ENCODE measurements around the gene AMELX. TPM values are rescaled to one million over a fixed set of nuclear protein-coding genes. Genes with fewer than 3 reads are reported as not detected.

The AMELX gene
- polyA plus RNA-seq (2012; ENCODE audit: missing spikeins): not detected

GRCh38 chrX:11293113-11293512, at the start of gene AMELX:
TSS of gene AMELX (plus strand) at chrX:11293413. CDS start at chrX:11294789, 1,376 bp downstream.
- DNase-seq (ENCODE audit: insufficient read length): no peak
- no peak for FAIRE-seq
- TF ChIP-seq TAF1 (IDR thresholded peaks at IDR 0.05; ENCODE audit: borderline replicate concordance, low read depth, low read length): no peak
- no peak for TF ChIP-seq POLR2AphosphoS5 (IDR thresholded peaks at IDR 0.05; ENCODE audit: low read depth, low read length)
- TF ChIP-seq POLR2A (IDR thresholded peaks at IDR 0.05; ENCODE audit: low read depth, low read length): no peak

DNA sequence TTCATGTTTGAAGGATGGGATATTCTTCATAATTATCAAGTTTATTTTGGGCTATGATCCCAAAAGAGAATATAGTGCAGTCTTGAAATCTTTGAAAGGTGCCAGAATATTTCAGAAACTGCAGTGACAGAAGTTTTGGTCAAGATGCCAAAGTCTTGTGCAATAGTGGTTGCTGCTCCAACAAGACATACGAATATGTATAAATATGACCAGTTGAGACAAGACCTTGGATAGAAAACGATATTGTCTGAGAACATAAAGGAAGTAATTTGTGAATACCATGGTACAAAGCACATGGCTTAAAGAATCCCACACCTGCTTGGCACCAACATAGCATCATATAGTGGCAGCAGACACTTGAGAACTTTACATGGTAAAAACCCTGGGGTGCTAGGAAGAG, 48.6 kb upstream of the AMELX start:
- TF ChIP-seq TAF1 (IDR thresholded peaks at IDR 0.05; ENCODE audit: borderline replicate concordance, low read depth, low read length) (no peak), POLR2AphosphoS5 (IDR thresholded peaks at IDR 0.05; ENCODE audit: low read depth, low read length) (no peak), POLR2A (IDR thresholded peaks at IDR 0.05; ENCODE audit: low read depth, low read length) (no peak)
- DNase-seq (ENCODE audit: insufficient read length) (no peak), FAIRE-seq (no peak)

GRCh38 chrX:11254417-11255109, 38.6 kb upstream of the AMELX start:
- DNase-seq (ENCODE audit: insufficient read length) (no peak), FAIRE-seq (no peak)
- no peak for TF ChIP-seq POLR2AphosphoS5 (IDR thresholded peaks at IDR 0.05; ENCODE audit: low read depth, low read length)
- TF ChIP-seq TAF1 (IDR thresholded peaks at IDR 0.05; ENCODE audit: borderline replicate concordance, low read depth, low read length): no peak
- TF ChIP-seq POLR2A (IDR thresholded peaks at IDR 0.05; ENCODE audit: low read depth, low read length): no peak

DNA sequence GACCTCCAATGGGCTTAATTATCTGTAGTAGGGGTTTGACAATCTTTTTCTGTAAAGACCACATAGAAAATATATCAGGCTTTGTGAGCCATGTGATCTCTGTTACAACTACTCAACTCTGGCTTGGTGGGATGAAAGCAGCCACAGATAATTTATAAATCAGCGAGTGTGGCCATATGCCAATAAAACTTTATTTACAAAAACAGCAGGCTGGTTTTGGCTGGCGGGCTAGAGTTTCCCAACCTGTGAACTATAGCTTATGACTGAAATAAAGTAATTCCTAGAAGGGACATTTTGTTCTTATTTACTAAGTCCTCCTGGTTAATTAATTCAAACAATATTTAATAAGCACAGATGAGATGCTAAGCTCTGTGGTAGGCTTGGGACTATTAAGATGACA, 35.9 kb upstream of the AMELX start:
- TF ChIP-seq POLR2A (IDR thresholded peaks at IDR 0.05; ENCODE audit: low read depth, low read length) (no peak), POLR2AphosphoS5 (IDR thresholded peaks at IDR 0.05; ENCODE audit: low read depth, low read length) (no peak), TAF1 (IDR thresholded peaks at IDR 0.05; ENCODE audit: borderline replicate concordance, low read depth, low read length) (no peak)
- no peak for FAIRE-seq
- DNase-seq (ENCODE audit: insufficient read length): no peak

DNA sequence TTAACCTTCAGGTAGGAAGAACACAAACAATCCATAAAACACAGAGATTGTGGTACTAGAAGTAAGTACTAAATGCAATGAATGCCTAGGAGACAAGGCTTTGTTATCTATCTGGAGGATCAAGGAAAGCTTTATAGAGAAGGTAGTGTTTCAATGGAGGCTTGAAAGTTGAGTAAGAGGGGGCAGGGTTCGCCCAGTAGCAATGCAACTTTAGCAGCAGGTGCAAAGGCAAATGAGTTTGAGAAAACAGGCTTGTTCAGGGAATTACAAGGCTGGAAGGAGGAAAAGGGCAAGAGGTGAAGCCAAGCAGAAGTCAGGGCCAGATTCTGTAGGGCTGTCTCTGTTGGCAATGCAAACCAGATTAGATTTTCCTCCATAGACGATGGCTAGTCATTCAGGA, 35.5 kb upstream of the AMELX start:
- no peak for FAIRE-seq
- no peak for DNase-seq (ENCODE audit: insufficient read length)
- TF ChIP-seq POLR2A (IDR thresholded peaks at IDR 0.05; ENCODE audit: low read depth, low read length) (no peak), POLR2AphosphoS5 (IDR thresholded peaks at IDR 0.05; ENCODE audit: low read depth, low read length) (no peak), TAF1 (IDR thresholded peaks at IDR 0.05; ENCODE audit: borderline replicate concordance, low read depth, low read length) (no peak)

DNA sequence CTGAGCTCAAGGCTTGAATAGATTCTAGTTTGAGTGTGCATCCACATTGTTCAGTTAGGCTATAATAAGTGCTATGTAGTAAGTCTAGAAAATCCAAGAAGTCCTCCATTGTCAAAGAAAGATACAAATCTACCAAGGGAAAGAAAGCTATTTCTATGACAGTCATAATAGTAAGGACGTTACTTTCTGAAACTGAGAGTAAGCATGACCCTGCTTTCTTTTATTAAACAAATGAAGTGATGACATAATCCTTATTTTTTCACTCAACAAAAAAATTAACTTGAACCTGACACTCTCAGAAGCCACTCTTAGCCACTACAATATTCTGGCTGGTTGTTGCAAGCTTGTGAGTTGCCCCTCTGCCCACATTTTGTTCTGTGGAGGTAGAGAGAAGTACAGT, 33.8 kb upstream of the AMELX start:
- FAIRE-seq: no peak
- DNase-seq (ENCODE audit: insufficient read length): no peak
- TF ChIP-seq TAF1 (IDR thresholded peaks at IDR 0.05; ENCODE audit: borderline replicate concordance, low read depth, low read length) (no peak), POLR2AphosphoS5 (IDR thresholded peaks at IDR 0.05; ENCODE audit: low read depth, low read length) (no peak), POLR2A (IDR thresholded peaks at IDR 0.05; ENCODE audit: low read depth, low read length) (no peak)

DNA sequence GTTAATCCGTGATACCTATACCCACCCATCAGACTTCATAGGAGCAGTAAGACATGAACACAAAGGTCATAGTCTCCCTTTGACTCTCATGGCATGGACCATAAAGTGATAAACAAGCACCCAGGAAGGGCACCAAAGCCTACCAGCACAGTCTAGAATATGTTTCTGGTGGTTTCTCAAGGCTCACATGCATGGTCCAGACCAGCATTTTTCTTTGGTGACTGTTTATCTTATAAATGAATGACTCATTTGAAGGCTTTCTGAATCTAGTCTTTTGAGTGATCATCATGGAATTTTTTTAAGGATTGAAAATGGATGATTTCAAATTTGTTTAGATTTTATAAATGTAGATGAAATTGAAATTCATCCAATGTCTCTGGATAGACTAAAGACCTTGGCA, 32.0 kb upstream of the AMELX start:
- DNase-seq (ENCODE audit: insufficient read length) (no peak), FAIRE-seq (no peak)
- TF ChIP-seq TAF1 (IDR thresholded peaks at IDR 0.05; ENCODE audit: borderline replicate concordance, low read depth, low read length) (no peak), POLR2A (IDR thresholded peaks at IDR 0.05; ENCODE audit: low read depth, low read length) (no peak), POLR2AphosphoS5 (IDR thresholded peaks at IDR 0.05; ENCODE audit: low read depth, low read length) (no peak)

DNA sequence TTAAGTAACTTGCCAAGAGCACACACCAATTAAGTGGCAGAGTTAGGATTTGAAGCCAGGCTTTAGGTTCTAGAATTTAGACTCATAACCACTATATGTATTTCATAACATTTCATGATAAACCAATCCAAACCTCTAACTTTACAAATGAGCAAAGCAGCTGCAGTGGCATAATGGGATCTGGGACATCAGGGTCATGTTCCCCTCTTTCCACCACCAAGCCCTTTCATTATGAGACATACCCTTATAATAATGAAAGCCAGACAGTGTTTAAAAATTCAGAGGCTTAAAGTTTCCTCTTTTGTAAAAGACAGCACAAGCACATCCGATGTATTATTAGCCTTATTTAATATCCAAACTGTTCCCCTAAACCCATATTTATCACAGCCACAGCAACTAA, 28.3 kb upstream of the AMELX start:
- FAIRE-seq (no peak), DNase-seq (ENCODE audit: insufficient read length) (no peak)
- TF ChIP-seq POLR2A (IDR thresholded peaks at IDR 0.05; ENCODE audit: low read depth, low read length): no peak
- TF ChIP-seq POLR2AphosphoS5 (IDR thresholded peaks at IDR 0.05; ENCODE audit: low read depth, low read length): no peak
- no peak for TF ChIP-seq TAF1 (IDR thresholded peaks at IDR 0.05; ENCODE audit: borderline replicate concordance, low read depth, low read length)

DNA sequence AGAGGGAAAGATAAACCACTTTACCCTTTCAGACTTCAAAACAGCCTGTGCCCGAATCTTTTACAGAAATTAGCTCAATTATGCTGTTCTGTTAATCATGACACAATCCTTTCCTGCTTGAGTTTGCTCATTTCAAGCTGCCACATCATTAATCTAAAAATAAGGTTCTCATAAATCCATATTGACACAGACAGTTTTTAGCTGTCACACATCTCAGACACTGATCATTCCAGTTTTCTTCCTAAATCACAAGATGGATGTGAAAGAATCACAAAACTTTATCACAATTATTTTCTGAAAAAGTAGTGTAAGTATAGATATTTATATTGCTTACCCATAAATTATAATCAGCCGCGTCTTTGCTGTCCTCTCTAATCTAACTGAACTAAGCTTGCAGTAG, 27.9 kb upstream of the AMELX start:
- no peak for FAIRE-seq
- TF ChIP-seq POLR2A (IDR thresholded peaks at IDR 0.05; ENCODE audit: low read depth, low read length): no peak
- no peak for DNase-seq (ENCODE audit: insufficient read length)

DNA sequence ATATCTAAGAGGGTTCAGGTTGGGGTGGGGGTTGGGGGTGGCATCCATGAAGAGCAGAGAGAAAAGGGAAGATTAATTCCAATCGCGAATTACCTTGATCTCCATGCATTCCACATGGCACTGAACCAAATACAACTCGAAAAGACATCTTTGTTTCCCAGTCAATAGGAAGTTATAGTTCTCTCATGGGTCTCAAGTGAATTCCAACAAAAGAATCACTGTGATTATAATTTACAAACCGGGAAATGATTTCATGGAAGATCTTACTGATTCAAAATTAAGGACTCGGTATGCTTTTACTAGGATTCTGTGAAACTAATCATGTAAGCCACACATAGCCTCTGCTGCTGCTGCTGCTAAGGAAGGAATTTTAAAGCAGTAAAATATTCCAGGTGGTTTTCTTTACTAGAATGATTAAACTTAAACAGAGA, 26.6 kb upstream of the AMELX start:
- DNase-seq (ENCODE audit: insufficient read length) (no peak), FAIRE-seq (no peak)
- no peak for TF ChIP-seq TAF1 (IDR thresholded peaks at IDR 0.05; ENCODE audit: borderline replicate concordance, low read depth, low read length)
- no peak for TF ChIP-seq POLR2A (IDR thresholded peaks at IDR 0.05; ENCODE audit: low read depth, low read length)
- no peak for TF ChIP-seq POLR2AphosphoS5 (IDR thresholded peaks at IDR 0.05; ENCODE audit: low read depth, low read length)

DNA sequence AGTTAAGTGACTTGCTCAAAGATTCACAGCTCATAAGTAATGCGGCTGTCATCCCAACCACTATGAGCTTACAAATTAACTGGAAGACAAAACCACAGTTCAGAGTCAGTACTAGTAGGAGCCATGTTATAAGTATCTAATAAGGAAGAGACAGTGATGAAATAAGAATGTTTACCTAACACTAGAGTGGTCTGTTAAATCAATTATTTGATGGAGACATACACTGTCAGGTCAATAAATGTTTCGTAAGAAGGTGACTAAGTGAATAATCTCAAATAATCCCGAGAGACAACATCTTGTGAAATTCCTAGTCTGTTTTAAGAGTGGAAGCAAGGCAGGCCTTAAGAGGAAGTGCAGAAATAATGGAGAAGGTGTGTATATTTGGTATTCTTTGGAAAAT, 25.8 kb upstream of the AMELX start:
- FAIRE-seq: no peak
- DNase-seq (ENCODE audit: insufficient read length): no peak
- TF ChIP-seq POLR2AphosphoS5 (IDR thresholded peaks at IDR 0.05; ENCODE audit: low read depth, low read length): no peak
- TF ChIP-seq TAF1 (IDR thresholded peaks at IDR 0.05; ENCODE audit: borderline replicate concordance, low read depth, low read length): no peak
- no peak for TF ChIP-seq POLR2A (IDR thresholded peaks at IDR 0.05; ENCODE audit: low read depth, low read length)

DNA sequence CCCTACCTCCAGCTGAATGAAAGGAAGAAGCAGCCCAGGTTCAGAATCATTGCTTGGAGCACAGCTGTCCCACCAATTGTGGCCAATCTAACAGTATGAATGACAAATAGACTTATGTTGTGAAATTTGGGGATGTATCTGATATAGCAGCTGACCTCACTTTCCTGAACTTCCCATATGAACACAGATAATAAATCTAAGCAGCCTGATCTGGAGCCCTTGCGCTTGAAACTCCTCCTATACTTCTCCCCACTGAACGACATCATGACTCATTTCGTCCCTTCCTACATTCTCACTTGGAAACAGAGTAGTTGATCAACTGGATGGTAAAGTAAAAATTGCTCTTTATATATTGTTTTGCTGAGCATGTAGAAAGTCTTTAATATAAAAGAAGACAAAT, 24.2 kb upstream of the AMELX start:
- DNase-seq (ENCODE audit: insufficient read length) (no peak), FAIRE-seq (no peak)
- TF ChIP-seq POLR2A (IDR thresholded peaks at IDR 0.05; ENCODE audit: low read depth, low read length) (no peak), TAF1 (IDR thresholded peaks at IDR 0.05; ENCODE audit: borderline replicate concordance, low read depth, low read length) (no peak), POLR2AphosphoS5 (IDR thresholded peaks at IDR 0.05; ENCODE audit: low read depth, low read length) (no peak)
